PC-9 (cell line): ENCODE data around the gene ABCB9.
"Not testable (repeated sequence)": the region's sequence is repeated elsewhere in the genome, so short reads cannot be mapped to it uniquely, and the experiment has no call there.

Experiments used
- CTCF ChIP-seq: fragments of 200-600 bp; sonication (generic); conservative IDR thresholded peaks from 2 replicates; pipeline ENCODE4 v1.6.1; 2017; ENCODE audit warnings: mixed run types, antibody characterized with exemption, mild to moderate bottlenecking, moderate library complexity
- EZH2 ChIP-seq: fragments of 200-600 bp; sonication (generic); IDR thresholded peaks from 2 replicates; pipeline ENCODE4 v1.8.0; 2017; ENCODE audit warnings: antibody characterized with exemption, low read depth

- not testable (repeated sequence) for TF ChIP-seq CTCF, EZH2
Observed at GRCh38 chr12:122905258-122905657, 61.0 kb downstream of the ABCB9 start.
